HT-29 (cell line): ENCODE results near the gene SIGLEC7. TPM values are rescaled to one million over a fixed set of nuclear protein-coding genes. Genes with fewer than 3 reads are reported as not detected.
"Not testable (repeated sequence)": the region's sequence is repeated elsewhere in the genome, so short reads cannot be mapped to it uniquely, and the experiment has no call there.

ENCODE experiments used
- DNase-seq: peaks from one replicate; pipeline ENCODE4 v3.0.0-alpha.2; 2015; ENCODE audit warnings: low spot score
- total RNA-seq: library from RNA; depleted of rRNA; stranded (reverse); fragments of >200 nt; shearing (Covaris generic); gene quantifications from 2 replicates; pipeline ENCODE4 v1.2.3, GENCODE V29; 2014

The SIGLEC7 gene
- total RNA-seq, 1 experiment from 2014 or later: not detected

DNA sequence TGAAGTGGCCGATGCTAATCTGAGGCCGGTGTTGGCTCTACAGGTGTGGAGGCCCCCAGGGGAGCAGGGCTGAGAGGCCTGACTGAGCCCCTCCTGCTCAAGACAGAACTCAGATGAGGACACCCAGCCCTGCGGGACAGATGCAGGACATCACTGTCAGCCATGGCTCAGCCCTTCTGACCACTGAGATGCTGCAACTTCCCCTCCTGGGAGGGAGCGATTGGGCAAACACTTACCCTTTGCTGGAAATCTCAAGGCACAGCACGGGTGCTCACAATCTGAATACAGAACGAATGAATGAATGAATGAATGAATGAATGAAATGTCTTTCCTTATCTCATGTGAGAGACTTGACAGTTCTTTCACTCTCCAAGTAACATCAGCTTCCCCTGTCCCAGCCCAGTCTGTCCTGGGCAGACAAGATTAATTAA is 3.5 kb upstream of the SIGLEC7 start:
- DNase-seq: no peak

DNA sequence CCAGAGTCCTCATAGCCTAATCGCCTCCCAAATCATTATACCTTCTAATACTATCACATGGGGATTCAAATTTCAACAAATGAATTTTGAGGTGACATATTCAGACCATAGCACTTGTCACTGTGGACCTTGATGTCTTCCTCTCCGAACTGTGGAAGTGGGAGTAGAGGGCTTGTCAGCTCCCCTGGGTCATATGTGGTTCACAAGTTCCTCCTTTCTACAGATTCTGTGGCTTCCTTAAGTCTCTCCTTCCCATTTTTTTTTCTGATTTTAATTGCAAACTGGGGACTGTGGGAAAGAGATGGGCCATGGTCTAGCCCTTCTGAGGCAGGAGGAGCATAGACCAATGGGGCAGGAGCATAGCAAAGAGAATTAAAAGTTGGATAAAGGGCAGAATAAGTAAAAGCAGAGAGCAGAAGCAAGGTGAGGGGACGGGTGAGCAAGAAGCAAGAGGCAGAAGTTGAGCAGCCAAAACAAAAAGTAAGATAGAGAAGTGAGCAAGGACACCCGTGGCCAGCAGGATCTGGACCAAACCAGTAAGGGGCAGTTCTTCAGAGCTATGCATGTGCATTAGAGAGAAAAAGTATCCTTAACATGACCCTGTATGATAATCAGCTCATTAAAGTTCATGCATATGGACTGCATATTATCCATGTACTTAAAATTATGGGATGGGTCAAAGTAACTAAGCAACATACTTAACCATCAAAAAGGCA is 2.6 kb upstream of the SIGLEC7 start:
- DNase-seq: no peak

DNA sequence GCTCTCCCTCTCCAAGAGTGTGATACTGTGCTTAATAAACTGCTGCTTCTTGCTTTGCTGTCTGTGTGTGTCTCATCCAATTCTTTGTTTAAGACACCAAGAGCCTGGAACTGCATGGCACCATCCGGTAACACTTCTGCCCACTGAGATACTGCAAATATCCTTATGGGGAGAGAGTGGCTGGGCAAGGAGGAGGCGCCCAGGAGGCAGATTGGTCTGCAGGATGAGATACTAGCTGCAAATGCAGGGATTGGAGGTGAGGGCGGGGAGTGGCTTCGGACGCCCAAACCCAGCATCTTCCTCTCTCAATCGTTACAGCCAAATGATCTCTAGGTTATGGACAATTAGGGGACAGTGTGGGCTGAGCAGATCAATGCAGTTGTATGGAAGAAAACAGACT is 1.7 kb upstream of the SIGLEC7 start:
- no peak for DNase-seq

DNA sequence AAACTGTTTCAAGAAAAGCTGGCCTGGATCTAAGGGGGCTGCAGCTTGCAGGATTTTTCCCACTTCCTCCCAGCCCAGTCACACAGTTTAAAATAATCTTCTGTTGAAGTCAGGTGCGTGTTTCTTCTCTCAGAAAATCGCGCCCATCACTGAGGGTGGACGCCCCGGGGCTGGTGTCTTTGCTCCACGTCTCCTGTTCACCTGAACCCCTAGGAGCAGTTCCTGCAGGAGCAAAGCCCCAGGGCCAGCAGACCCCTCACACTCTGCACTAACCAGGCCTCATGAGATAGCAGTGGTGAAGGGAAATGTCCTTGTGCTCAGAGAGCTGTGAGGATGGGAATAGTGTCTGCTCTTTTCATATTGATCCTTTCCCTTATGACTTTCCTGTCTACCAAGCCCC is 920 bp upstream of the SIGLEC7 start:
- DNase-seq: no peak

DNA sequence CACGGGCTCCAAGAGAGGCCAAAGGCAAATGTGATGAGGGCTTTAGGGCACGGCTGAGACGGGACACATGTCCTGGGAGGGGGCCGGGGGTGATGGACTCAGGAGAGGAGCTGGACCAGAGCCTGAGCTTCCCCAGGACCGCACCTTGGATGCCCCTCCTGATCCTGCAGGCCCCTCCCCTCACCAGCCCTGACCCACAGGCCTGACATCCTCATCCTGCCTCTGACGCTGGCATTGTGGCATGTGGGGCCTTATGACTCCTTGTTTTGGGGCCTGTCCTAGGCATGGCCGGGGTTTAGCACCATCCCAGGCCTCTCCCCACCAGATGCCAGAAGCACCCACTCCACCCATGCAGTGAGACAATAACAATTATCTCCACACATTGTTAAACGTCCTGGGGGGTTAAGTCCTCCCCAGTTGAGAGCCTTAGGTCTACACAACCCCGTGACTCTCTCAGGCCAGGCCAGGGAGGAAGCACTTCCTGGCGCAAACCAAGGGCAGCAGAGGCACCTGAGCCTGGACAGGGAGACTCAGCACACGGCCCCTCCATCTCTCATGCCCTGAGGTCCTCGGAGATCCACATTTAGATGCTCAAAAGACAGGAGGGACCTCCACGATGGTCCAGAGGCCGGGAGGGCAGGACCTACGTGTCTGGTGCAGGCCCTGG is 841 bp downstream of the SIGLEC7 start:
- DNase-seq: not testable (repeated sequence)

DNA sequence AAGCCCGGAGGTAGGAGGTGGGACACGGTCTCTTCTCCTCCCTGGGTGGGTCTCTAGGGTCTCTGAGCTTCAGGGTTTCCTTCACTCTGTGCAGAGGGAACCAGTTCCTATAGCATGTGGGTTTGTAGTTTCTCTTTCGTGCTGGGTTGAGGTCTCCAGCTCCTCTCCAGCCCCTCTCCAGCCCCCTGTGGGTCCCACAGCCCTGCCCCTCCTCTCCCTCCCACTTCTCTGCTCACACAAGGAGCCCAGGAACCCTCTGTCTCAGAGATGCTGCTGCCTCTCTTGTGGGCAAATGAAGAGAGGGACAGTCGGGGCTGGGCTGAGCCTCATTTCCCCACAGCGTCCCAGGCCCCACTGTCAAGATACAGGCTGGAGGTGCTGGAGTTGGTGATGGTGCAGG is 1.4 kb downstream of the SIGLEC7 start:
- DNase-seq: no peak

DNA sequence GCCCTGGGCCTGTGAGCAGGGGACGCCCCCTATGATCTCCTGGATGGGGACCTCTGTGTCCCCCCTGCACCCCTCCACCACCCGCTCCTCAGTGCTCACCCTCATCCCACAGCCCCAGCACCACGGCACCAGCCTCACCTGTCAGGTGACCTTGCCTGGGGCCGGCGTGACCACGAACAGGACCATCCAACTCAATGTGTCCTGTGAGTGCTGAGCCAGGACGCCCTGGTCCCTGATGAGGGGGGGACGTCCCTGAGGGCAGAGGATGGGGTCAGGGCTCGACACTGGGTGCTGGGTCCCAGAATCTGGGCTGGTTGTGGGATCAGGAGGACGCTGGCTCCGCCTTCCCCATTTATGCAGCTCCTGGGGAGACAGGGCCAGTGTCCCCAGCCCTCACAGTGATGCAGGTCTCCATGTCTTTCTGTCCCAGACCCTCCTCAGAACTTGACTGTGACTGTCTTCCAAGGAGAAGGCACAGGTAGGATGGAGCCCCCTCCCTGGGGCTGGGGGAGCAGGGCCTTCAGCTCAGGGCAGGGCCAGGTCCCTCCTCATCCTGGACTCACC is 2.5 kb downstream of the SIGLEC7 start:
- no peak for DNase-seq

DNA sequence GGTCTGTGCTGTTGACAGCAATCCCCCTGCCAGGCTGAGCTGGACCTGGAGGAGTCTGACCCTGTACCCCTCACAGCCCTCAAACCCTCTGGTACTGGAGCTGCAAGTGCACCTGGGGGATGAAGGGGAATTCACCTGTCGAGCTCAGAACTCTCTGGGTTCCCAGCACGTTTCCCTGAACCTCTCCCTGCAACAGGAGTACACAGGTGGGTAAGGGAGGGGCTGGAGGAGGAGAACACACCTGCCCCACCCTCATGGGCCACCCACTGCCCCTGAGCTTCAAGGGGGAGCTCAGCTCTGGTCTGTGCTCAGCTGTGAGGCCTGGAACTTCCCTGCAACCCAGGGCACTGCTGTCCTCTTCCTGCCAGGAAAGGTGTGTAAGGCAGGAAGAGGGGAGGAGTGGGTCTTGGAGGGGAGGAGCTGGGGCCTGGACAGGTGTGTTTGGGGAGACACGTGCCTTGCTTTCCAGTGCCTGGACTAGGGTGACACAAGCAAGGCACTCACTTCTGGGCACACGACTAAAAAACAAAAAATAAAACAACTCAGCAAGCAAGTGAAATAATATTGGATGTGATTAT is 3.9 kb downstream of the SIGLEC7 start:
- DNase-seq: no peak

DNA sequence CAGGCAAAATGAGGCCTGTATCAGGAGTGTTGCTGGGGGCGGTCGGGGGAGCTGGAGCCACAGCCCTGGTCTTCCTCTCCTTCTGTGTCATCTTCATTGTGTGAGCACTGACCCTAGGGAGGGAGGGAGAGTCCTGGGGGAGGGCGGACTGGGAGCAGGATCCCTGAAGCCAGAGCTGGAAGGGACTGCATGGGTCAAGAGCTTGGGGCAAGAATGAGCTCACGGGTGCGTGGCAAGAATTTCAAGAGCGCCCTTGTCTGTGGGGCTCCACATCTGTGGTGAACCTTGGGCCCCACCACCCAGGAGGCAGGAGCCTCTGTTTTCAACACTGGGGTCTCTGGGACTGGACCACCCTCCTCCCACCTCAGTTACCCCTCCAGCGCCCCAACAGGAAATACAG is 4.7 kb downstream of the SIGLEC7 start:
- DNase-seq: no peak

DNA sequence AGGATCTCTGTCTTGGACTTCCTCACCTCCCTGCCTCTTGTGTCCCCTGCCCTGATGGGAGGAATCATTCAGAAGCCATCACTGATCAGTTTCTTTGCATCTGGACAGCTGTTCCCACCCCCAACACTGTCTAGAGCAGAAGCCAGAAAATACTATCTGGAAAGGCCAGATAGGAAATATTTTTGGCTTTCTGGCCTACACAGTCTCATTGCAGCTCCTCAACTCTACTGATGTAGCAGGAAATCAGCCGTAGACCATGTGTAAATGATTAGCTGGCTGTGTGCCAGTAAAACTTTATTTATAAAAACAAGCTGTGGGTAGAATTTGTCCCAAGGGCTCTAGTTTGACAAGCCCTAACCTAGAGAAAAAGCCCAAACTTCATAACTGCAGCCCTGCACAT is 5.6 kb downstream of the SIGLEC7 start:
- DNase-seq: no peak

DNA sequence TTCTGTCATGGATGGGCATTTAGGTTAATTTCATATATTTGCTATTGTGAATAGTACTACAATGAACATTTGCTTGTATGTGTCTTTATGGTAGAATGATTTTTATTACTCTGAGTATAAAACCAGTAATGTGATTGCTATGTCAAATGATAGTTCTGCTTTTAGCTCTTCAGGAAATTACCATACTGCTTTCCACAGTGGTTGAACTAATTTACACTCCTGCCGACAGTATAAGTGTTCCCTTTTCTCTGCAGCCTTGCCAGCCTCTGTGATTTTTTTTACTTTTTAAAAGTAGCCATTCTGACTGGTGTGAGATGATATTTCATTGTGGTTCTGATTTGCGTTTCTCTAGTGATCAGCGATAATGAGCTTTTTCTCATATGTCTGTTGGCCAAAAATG is 6.5 kb downstream of the SIGLEC7 start:
- no peak for DNase-seq

DNA sequence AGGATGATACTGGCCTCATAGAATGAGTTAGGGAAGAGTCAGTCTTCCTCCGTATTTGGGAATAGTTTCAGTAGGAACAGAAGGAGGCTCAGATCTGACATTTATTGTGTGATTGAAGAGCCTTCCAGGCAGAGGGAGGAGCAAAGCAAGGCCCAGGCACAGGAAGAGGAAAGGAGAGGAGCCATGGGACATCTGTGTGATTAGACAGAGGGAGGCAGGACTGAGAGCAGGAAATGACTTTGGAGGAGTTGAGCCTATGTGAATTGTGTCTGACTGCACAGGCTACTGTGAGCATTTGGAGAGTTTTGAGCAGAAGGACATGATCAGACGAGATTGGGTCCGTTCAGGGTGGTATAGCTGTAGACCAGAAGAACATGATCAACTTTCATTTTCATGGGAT is 8.5 kb downstream of the SIGLEC7 start:
- no peak for DNase-seq

DNA sequence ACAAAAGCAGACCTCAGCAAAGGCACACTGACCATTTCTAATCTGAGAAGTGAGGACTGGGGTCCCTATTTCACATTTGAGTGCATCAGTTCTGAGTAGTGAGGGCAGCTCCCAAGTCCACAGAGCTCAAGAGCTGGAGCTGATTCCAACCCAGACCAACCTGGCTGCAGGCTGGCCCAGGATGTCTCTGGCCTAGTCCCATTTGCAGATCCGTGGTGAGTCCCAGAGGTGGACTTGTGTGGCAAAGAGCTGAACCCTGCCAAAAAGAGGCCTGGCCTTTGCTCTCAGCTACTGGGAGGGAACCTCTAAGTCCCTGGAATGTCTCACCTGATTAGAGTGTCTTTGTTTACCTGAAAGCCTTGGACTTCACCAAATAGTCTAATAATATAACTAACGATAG is 14.6 kb downstream of the SIGLEC7 start:
- no peak for DNase-seq

DNA sequence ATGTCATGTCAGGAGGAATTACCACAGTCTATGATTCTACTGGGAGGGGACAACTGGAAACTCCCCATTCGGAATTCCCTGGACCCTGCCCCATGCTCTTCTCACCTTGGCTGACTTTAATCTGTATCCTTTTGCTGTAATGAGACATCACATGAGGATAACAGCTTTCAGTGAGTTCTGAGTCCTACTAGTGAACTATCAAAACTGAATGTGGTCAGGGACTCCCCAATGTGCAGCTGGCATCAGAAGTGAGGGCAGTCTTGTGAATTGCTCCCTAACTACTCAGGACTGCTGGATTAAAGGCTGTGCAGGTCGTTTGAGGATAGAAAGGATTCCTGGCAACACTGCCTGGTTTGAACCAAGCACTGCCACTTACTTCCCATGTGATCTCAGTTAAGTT is 15.2 kb downstream of the SIGLEC7 start:
- DNase-seq: no peak

DNA sequence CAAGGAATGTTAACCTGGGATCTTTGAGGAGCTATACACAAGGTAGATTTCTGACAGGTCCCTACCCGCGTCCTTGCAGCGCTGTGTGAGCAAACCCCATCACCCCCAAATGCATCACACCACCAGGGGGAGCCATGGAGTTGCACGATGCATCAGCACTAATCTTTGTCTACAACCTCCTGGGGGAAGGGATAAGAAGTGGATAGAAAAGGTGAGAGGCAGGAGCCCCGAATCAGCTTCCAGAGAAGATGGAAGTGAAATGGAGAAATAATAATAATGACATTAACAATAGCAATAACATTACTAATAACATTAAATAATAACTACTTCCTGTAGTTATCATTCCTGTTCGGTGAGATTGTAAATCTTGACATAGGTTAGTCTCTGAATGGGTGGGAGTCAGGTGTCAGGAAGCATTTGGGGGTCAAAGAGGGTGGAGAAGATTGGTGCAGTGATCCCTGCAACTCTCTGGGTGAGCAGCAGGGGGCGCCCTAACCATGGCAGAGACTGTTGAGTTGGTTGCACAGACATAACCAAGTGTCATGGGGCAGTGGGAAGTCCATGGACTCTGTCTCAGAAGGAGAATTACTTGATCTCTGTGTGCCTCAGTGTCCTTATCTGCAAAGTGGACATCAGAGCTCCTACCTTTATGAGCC is 16.5 kb downstream of the SIGLEC7 start:
- DNase-seq: peak; percentile 87

DNA sequence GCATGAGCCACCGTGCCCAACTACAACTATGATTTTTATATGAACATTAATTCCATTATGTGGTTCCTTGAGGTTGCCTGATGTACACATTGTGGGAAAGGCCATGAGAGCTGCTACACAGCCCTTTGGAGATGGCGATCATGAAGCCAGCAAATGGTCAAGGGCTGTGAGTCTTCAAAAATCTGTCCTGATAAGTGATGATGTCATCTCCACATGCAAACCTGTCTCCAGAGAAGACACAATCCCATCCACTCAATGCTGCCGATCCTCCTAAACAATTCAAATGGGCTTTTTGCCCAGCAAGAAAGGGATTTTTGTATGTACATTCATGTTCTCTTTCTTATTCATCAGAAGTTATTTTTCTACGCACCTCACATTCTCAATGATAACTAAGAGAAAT is 17.6 kb downstream of the SIGLEC7 start:
- DNase-seq: no peak

DNA sequence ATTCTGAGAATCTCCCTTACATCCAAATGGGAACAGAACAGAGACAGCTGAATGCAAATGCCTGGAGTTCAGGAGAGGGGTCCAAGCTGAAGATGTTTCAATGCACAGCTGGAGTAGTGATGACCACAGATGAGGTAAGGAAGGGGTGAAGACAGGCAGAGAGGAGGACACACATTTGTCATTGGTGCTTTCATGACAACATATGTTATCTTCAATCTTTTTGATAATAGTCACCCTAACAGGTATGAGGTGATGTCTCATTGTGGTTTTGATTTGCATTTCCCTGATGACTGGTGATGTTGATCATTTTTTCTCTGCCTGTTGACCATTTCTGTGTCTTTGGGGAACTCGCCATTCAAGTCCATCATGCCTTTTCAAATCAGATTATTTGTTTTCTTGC is 19.2 kb downstream of the SIGLEC7 start:
- DNase-seq: no peak

DNA sequence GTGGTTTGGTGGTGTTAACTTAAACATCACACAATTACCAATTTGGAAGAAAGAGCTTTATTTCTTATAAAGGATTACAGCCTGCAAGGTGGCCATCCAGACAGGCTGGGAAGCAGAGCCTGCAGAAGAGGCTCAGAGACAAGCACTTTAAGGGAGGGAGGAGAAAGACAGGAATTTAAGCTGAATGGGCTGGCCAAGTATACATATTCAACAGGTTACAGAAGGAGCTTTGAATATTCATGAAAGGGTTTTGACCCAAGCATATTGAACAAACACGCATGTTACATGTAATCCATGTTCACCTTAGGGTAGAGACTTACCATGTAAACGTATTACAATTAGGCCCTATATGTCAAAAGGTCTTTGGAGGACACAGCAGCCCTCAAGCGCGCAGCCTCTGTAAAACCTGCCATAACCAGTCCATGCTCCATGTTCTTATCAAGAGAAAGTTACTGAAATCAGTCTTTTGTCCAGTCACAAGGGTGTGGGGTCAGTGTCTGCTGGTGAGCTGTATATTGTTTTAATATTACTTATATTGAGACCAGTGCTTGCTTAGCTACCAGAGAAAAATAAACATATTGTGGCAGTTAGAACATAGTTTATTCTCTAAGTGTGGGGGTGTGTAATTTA is 19.9 kb downstream of the SIGLEC7 start:
- DNase-seq: no peak

DNA sequence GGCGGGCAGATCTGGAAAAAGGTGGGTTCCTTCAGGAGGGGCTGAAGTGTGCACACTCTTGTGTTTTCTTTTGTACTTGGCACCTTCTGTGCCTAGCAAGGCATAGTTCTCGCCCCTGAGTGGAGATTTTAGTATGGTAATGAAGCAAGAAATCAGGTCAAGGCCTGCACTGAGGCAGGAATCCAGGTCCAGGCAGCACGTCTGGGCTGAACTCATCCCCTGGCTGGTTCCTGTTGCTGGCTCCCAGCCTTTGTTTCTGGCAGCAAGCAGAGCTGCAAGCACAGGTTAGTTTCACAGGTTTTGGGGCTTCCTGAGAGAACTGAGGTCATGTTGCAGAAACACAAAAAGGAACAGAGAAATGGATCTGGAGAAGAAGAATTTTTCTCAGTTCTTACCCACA is 21.2 kb downstream of the SIGLEC7 start:
- no peak for DNase-seq

DNA sequence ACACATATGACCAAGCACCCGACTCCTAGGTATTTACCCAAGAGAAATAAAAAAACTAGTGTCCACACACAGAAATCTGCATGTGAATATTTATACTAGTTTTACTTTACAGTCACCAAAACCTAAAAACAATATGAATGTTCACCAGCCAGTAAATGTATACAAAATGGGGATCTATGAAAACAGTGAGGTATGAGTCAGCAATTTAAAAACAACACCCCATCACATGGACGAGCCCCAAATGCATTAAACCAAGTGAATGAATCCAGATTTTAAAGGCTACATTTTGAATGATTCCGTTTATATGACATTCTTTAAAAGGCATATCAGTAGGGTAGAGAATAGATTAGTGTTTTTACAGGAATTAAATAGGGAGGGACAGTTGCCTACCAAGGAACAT is 22.1 kb downstream of the SIGLEC7 start:
- no peak for DNase-seq

DNA sequence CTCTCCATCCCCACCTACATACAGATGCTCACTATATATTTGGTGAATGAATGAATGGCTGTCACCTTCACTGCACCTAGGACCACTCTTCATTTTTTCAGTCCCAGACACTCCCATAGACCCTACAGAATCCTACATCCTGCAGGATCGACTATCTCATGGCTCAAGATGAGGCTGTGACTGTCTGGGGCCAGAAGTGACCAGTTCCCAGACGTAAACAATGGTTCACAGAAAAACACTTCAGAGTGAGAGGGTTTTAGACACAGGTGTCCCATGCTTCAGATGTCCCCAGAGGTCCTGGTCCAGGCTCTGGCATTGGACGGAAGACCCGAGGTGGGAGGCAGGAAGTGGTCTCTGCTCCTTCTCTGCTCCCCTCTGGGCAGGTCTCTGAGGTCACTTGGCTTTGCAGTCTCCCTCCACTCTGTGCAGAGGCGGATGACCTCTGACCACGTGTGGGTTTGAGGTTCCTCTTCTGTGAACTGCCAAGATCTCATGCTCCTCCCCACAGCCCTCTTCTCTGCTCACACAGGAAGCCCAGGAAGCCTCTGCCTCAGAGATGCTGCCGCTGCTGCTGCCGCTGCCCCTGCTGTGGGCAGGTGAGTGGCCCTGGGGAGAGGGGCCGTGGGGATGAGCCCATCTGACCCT is 24.9 kb downstream of the SIGLEC7 start:
- DNase-seq: no peak
